GM19025 (cell line): ENCODE results near the gene C19orf73.

ENCODE experiments used
- ATAC-seq: cut with Tn5 transposase; IDR thresholded peaks from one replicate; pipeline ENCODE4 v1.9.1; 2021; ENCODE audit warnings: mild to moderate bottlenecking, low read depth, moderate library complexity; ENCODE audit not compliant: unreplicated experiment

Gene C19orf73, protein sequence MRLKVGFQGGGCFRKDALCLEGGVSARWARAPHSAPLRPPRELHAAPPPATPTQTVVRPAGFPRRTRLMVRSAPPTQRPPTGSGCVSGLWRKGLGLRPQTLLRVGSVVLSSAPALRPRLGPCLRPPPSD

DNA sequence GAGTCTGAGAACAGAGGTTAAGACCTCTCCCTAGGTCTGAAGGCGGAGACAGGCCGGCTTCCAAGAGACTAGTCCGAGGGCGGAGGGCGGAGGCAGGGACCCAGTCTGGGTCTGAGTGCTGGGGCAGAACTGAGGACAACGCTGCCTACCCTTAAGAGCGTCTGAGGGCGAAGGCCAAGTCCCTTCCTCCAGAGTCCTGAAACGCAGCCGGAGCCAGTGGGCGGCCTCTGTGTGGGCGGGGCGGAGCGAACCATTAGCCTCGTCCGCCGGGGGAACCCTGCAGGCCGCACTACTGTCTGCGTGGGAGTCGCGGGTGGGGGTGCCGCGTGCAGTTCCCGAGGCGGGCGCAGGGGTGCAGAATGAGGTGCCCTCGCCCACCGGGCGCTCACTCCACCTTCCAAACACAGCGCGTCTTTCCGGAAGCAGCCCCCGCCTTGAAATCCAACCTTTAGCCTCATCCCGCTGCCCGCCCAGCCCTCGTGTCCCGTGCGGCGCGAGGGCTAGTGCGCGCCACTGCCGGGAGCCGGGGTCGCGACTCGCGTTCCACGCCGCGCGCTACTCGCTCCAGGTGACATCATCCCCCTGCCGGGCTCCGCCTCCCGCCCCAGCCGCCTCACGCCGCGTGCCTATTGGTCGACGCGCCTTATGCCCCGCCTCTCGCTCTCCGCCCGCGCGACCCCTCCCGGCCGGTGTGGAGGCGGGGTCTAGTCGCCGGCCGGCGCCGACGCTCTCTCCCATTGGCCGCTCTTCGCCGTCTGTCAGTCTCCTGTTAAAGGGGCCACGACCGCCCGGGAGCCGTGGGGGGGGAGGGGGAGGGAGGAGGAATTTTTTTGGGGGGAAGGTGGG lies at the start of gene C19orf73:
C19orf73 (minus strand) TSS at position 579 of the 846 bp plus-strand sequence; CDS start at position 458, 121 bp downstream.
- peak; percentile 70 for ATAC-seq

DNA sequence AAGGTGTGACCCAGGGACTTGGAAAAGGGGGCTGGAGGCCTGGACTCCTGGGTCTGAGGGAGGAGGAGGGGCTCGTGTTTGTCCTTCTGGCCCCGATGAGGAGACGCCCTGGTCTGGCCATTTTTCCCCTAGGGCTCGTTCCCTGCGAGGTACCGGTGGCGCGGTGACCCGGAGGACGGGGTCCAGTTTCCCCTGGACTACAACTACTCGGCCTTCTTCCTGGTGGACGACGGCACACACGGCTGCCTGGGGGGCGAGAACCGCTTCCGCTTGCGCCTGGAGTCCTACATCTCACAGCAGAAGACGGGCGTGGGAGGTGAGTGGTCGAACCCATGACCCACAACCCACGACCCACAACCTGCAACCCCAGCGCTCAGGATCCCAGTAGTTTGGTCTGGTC lies 49.5 kb upstream of the C19orf73 start:
- ATAC-seq = no peak

DNA sequence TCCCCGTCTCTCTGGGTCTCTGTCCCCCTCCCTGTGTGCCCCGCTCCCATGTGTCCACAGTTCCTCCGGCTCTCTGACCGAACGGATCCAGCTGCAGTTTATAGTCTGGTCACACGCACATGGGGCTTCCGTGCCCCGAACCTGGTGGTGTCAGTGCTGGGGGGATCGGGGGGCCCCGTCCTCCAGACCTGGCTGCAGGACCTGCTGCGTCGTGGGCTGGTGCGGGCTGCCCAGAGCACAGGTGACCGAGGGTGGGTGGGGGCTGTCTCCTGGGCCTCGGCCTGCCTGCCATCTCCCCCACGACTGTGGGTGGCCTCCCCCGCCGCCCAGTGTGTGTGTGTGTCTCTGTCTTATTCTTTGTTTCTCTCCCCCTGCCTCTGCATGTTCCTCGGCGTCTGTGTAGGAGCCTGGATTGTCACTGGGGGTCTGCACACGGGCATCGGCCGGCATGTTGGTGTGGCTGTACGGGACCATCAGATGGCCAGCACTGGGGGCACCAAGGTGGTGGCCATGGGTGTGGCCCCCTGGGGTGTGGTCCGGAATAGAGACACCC lies 49.0 kb upstream of the C19orf73 start:
- ATAC-seq = no peak

DNA sequence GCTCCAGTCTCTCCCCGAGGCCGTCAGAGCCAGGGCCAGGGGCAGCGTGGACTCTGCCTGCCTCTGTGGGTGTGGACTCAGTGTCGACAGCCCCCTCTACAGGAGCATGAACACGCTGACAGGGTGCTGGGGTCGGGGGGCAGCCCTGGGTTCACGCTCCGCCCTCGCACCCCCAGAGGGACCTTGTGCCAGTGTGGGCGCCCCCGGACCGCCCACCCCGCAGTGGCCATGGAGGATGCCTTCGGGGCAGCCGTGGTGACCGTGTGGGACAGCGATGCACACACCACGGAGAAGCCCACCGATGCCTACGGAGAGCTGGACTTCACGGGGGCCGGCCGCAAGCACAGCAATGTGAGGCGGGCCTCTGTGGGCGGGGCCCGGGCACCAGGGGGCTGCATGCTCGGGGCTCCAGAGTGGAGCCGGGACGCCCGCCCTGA lies 46.9 kb upstream of the C19orf73 start:
- no peak for ATAC-seq

DNA sequence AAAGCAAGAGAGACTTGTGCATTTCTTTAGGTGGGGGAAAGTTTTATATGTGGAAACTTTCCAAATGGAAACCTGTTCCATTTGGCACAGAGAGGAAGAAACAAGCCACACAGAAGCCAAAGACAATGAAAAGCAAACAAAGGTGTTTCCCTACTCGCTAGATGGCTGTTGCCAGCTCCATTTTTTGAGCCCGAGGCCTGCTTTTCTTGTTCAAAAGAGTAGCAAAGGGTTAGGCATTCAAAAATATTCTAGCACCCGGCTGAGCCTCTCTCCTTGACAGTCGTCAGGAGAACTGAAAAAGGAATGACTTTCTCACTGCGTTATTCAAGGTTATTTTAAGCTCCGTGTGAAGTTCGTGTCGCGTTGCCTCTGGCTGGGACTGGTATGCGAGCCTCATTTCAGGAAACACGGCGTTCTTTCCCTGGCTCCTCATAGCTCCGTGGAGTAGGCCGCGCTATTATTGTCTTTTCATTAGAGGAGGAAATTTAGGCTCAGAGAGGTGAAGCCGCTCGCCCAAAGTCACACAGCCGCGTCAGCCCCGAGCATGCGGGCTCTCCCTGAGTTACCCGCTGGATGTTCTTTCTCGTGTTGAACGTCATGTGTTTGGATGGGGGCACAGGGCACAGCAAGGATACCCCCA lies 46.3 kb upstream of the C19orf73 start:
- no peak for ATAC-seq

DNA sequence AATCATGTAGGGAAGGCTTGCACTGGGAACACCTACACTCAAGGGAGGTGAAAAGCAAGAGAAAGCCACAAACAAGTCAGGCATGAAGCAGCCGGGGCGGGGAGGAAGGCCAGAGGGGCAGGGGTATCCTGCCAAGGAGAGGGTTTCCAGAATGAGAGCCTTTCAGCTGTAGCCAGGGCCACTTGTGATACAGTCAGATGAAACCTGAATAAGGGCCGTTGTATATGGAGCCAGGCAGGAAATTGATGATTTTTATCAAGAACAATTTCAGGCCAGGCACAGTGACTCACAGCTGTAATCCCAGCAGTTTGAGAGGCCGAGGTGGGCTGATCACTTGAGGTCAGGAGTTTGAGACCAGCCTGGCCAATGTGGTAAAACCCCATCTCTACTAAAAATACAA lies 43.0 kb upstream of the C19orf73 start:
- ATAC-seq = no peak

DNA sequence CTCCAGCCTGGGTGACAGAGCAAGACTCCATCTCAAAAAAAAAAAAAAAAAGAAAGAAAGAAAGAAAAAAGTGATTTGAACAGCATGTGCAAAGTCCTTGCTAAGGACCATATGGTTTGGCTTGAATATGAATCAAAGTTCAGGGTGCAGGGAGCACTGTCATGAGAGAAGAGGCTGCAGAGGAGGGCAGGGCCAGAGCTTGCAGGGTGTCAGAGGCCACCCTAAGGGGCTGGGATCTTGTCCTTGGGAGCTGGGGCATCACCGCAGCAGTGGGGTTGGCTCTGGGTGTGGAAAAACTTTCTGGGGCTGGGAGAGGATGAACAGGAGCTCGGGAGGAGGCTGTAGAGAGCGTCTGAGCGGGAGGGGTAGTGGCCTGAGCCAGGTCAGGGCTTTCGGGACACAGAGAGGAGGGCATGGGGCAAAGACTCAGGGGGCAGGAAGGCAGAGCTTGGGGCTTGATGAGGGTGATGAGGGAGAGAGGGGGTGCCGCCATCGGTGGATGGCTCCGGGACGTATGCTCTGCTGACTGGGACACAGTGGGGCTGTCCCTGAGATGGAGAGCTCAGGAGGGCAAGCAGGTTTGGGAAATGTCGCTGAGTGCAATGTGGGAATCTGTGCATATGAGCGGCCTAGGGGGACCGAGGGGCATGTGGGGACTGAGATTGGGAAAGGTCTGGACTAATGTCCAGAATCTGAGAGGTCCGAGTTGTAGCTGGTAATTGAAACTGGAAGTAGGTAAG lies 41.7 kb upstream of the C19orf73 start:
- no peak for ATAC-seq

DNA sequence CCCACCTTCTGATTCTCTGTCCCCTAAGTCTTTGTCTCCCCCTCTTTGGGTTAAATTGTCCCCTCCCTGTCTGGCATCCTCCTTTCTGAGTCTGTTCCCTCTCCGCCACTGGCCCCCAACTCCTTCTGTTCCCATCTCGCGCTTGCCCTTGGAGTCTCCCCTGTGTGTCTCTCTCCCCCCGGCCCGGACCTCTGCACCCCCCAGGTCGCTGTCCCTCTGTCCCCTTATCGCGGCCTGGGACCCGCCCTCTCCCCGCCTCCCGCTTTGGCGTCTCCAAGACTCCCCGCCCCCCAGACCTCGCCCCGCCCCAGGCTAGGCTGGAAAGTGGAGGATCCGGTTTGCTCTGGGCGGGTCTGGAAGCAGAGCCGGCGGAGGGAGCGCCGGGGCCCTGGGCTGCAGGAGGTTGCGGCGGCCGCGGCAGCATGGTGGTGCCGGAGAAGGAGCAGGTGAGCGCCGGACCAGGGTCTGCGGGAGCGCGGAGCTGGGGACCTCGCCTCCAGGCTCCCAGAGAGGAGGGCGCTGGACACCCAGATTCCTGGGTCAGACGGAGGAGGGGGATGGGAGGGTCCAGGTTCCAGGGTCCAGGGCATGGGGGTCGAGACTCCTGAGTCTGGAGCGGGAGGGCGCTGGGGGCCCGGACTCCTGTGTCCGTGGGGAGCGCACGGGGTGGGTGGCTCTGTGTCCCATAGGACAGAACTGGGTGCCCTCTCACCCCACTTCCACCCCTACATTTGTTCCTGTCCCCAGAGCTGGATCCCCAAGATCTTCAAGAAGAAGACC lies 38.7 kb upstream of the C19orf73 start, which contains the start of gene TRPM4:
TRPM4 (plus strand) TSS at position 348 of the 780 bp plus-strand sequence; CDS start at position 423, 75 bp downstream.
- ATAC-seq = no peak

DNA sequence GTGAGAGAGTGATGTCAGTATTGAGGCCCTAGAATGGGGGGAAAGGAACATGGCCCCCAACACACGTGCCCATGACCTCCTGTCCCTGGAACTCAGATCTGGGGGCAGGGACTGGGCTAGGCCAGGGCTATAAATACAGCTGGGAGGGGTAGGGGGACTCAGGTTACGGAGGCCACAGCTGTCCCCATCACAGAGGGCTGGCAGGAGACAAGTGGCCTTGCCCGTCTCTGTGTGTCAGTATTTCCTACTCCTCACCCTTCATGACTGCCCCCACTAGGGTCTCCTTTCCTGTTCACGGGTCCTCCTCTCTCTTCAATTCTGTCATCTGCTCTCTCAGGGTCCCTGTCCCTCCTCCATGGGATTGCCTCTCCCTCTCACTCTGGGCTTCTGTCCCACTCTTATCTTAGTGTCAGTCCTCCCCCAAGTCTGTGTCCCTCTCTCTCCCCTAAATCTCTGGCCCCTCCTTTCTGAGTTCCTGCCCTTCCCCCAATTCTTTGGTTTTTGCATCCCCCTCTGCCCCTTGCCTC lies 36.9 kb upstream of the C19orf73 start:
- ATAC-seq = no peak

DNA sequence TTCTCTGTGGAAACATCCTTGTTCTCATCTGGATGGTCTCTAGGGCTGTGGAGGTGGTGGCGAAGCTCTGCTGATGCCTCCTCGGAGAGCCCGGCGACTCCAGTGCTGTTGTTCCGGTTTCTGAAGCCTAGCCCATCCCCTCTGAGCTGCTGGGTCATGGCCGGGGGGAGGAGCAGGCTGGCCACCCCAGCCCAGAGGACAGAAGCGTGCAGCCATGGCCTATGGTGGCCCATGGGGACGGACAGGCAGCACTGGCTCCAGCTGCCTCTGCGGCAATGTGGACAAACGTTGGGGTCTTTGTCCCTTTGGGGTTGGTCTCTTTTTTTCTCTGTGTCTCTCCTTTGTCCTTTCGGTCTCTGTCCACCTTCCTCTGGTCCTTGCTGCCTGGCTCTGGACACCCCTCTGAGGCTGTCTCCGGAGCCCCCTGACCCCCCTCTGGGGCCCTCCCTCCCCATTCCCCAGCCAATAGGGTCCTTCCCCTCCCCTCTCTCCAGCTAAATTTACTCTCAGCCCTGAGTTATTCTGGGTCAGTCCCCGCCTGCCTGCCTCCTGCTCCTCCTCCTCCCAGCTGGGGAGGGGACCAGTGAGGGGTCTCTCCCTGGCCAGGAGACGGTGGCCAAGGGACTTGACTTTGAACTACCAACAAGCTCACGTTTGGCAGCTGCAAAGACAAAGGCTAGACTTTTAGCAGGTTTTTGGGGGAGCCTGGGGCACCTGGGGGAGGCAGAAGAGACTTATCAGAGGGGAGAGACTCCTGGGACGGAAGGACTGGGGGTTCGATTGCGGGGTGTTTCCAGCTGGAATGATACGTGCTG lies 36.3 kb upstream of the C19orf73 start, which contains the start of gene HRC:
HRC (minus strand) TSS at position 392 of the 815 bp plus-strand sequence; CDS start at position 233, 159 bp downstream.
- no peak for ATAC-seq

DNA sequence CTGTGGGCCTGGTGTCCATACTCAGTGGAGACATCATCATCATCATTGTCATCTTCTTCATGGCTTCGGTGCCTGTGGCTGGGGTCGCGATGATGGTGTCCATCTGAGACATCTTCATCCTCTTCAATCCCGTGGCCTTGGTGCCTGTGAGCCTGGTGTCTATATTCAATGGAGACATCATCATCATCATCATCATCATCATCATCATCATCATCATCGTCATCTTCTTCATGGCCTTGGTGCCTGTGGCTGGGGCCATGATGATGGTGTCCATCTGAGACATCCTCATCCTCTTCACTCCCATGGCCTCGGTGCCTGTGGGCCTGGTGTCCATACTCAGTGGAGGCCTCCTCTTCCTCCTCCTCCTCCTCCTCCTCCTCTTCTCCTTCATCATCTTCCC lies 35.3 kb upstream of the C19orf73 start:
- no peak for ATAC-seq

DNA sequence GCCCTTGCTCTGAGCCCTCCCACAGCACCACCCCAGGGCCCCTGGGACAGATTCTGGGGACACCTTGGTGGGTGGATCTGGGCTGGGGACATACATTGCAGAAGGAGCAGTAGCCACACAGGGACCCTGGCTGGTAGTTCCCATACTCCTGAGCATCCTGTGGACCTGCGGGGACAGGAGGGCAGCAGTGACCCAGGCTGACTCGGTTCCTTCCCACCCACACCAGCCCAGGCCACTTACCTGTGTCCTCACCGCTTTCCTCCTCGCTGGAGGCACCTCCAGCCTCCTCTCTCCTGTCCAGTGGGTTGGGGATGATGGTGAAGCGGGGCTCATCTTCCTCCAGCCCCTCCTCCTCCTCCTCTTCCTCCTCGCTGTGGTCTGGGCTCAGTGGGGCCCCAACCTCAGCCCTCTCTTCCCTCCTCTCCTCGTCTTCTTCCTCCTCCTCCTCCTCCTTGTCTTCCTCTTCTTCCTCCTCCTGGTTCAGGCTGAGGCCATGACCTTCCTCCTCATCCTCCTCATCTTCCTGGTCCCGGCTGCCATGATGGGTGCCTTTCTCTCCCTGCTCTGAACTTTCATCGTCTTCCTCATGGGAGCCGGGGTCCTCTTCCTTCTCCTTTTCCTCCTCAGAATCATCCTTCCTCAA lies 34.3 kb upstream of the C19orf73 start:
- no peak for ATAC-seq

DNA sequence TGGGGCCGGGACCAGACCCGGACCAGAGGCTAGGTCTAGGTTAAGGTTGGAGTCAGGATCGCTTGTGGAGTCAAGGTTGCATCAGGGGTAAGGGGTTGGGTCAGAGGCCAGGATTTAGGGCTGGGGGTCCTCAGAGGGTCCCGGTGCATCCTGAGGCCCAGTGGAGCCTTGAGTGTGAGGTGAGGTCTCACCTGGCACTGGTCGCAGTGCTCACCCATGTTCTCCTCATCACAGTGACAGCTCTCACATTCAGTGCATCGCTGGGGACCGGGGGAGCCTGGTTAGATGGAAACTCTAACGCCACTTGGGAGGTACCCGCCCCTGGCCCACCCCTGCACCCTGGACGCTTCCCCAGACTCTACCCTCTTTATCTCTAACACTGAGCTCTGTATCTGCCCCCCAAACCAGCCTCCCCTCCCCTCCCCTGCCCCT lies 33.2 kb upstream of the C19orf73 start:
- ATAC-seq = no peak

DNA sequence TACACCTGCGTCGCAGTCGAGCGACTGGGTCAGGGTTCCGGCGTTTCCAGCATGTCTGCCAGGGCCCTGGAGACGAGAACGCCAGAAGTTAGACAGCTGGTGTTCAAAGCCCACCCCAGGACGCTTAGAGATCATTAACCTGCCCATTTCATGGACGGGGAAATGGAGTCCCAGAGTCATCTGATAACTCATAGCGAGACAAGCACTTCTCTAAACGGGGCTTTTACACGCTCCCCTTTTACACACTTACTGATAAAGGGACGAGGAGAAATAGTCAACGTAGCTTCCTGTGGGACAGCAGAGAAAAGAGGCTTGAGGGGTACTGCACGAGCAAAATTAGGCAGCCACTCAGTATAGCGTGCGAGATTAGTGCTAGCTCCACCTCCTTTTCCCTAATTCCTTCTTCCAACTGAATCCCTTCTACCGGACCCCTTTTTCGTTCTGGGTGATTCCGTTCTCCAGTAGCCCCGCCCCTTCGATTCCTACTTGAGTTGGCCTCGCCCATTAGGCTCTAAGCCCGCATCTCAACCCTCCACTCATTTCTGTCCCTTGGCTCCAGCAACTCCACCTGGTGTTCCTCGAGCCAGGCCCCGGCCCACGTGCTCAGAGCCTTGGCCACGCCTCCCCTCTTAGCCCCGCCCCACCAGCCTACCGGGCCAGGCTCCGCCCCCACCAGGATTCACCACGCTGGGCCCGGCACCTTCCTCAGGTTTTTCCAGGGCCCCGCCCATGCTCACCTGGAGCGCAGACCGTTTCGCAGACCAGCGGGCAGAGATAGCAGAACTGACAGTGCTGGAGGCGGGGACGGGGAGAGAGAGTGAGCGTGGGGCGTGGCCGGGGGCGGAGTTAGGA lies 32.5 kb upstream of the C19orf73 start:
- no peak for ATAC-seq

DNA sequence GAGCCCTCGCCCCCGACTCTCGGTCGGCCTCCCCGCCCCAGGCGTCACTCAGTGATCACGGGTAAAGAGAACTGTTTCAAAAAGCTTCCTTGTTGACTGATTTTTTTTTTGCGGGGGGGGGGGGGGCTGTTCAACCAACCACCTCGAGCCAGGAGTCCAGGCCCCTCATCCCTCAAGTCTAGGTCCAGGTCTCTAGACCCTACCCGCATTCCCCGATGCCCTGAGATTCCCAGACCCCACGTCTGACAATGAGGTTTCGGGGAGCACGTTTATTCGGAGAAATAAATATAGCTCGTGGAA lies 32.0 kb upstream of the C19orf73 start:
- ATAC-seq = no peak

DNA sequence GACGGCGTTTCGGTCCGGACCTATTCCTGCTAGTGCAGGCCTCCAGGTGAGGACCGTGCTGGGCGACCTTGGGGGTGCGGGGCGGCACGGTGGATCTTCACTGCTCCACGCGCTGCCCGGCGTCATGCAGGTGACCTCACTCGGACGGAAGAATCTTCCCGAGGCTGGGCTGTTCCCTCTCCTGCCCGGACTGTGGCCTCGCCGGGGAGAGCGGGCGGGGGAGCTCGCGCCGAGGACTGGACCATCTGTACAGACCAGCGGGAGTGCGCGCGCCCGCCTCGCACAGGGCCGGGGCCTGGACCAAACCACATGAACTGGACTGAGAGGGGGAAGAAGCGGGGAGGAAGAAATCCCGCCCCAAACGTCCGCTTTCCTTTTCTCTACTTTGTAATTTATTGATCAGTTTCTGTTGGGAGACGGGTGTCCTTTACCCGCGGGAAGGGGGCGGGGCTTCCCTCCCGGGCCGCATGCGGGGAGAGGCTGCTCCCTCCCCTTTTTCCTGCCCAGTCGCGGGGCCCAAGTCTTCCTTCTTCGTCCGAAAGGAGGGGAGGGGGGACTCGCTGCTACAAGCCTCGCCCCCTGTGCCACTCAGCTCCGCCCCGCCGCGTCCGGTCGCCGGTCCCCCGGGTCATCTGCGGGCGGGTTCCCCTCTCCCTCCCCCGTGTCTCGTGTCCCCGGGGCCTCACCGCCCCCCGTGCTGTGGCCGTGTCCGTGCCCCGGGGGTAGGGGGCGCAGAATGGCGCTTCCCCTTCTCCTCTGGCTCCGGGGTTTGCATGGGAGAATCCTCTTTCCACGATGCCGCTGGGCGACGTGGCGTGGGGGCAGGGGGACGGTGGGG lies 31.4 kb upstream of the C19orf73 start:
- no peak for ATAC-seq
